ENCODE results near the gene TAAR8. TPM values are rescaled to one million over a fixed set of nuclear protein-coding genes. Genes with fewer than 3 reads are reported as not detected.

The TAAR8 gene
- total RNA-seq, 6 experiments from 2014 or later, result not detected

- peaks cover 0 to 7% (median 0%) of the 10 kb centered on the region in 4 donors for H3K4me1 ChIP-seq
- no peak for DNase-seq
- no peak overlapping the region for H3K4me3 ChIP-seq
- no peak for TF ChIP-seq CTCF (IDR thresholded peaks at IDR 0.05)
- TF ChIP-seq POLR2A (IDR thresholded peaks at IDR 0.05), result no peak
- intact Hi-C loops (cut with DNase I), result no loop called here
- WGBS (ENCODE audit: insufficient coverage, low coverage, low lambda C conversion rate, missing lambda C conversion rate), result 90% methylated on average over 5 of the region's 5 CpGs
- no peak overlapping the region for H3K27ac ChIP-seq
- no peaks in the 10 kb centered on the region for H3K9me3 ChIP-seq
- ATAC-seq, result no peak
- peaks cover 0 to 7% (median 2%) of the 10 kb centered on the region in 4 donors for H3K36me3 ChIP-seq
- no peaks in the 10 kb centered on the region for H3K27me3 ChIP-seq
Observed at GRCh38 chr6:132506869-132507808, 45.3 kb upstream of the TAAR8 start.

- DNase-seq, result no peak
- 32% methylated on average over 4 of the region's 4 CpGs for WGBS (ENCODE audit: insufficient coverage, low coverage, low lambda C conversion rate, missing lambda C conversion rate)
Observed at GRCh38 chr6:132511210-132511830, 41.2 kb upstream of the TAAR8 start.

GRCh38 chr6:132511831-132512220, 40.6 kb upstream of the TAAR8 start:
- Histone ChIP-seq H3K4me1 (peaks cover 0 to 14% (median 0%) of the 10 kb centered on the region in 4 donors), H3K9me3 (no peaks in the 10 kb centered on the region), H3K27me3 (no peaks in the 10 kb centered on the region), H3K4me3 (peak overlapping the region; percentile 86 to 96 (median 91)), H3K36me3 (no peaks in the 10 kb centered on the region), H3K27ac (peak overlapping the region in 2 of 3 donors; percentile 23 to 79)
- TF ChIP-seq CTCF (IDR thresholded peaks at IDR 0.05) (no peak), POLR2A (IDR thresholded peaks at IDR 0.05) (no peak)
- no peak for ATAC-seq
- 8% methylated on average over 2 of the region's 2 CpGs for WGBS (ENCODE audit: insufficient coverage, low coverage, low lambda C conversion rate, missing lambda C conversion rate)
- intact Hi-C loops (cut with DNase I), result no loop called here
- no peak for DNase-seq

More at GRCh38 chr6:132511210-132511830, 41.2 kb upstream of the TAAR8 start:
- no peak for ATAC-seq
- no peaks in the 10 kb centered on the region for H3K36me3 ChIP-seq
- intact Hi-C loops (cut with DNase I), result no loop called here
- TF ChIP-seq POLR2A (IDR thresholded peaks at IDR 0.05), result no peak
- TF ChIP-seq CTCF (IDR thresholded peaks at IDR 0.05), result no peak
- peak overlapping the region in 2 of 3 donors; percentile 86 to 96 for H3K4me3 ChIP-seq
- peaks cover 0 to 14% (median 0%) of the 10 kb centered on the region in 4 donors for H3K4me1 ChIP-seq
- H3K27me3 ChIP-seq, result no peaks in the 10 kb centered on the region
- H3K9me3 ChIP-seq, result no peaks in the 10 kb centered on the region
- H3K27ac ChIP-seq, result peak overlapping the region in 2 of 3 donors; percentile 23 to 79

GRCh38 chr6:132512342-132512637, 40.2 kb upstream of the TAAR8 start:
- DNase-seq, result no peak
- H3K27me3 ChIP-seq, result no peaks in the 10 kb centered on the region
- H3K36me3 ChIP-seq, result no peaks in the 10 kb centered on the region
- H3K4me1 ChIP-seq, result peaks cover 0 to 14% (median 0%) of the 10 kb centered on the region in 4 donors
- intact Hi-C loops (cut with DNase I), result no loop called here
- WGBS (ENCODE audit: insufficient coverage, low coverage, low lambda C conversion rate, missing lambda C conversion rate), result 1% methylated on average over 7 of the region's 7 CpGs
- TF ChIP-seq CTCF (IDR thresholded peaks at IDR 0.05) (no peak), POLR2A (IDR thresholded peaks at IDR 0.05) (no peak)
- peak overlapping the region; percentile 86 to 96 (median 91) for H3K4me3 ChIP-seq
- peak overlapping the region; percentile 70 to 92 (median 79) for H3K27ac ChIP-seq
- ATAC-seq, result no peak
- H3K9me3 ChIP-seq, result no peaks in the 10 kb centered on the region

Data from right lobe of liver (tissue), 6 donors.